Upper lobe of left lung (tissue), 4 donors: ENCODE data around the gene CWH43.

Source experiments
- EP300 ChIP-seq, 4 donors: sonication (generic); formaldehyde crosslinking; IDR thresholded peaks; one replicate each; pipeline ENCODE4 v1.5.1; 2017; ENCODE audit warnings: antibody characterized with exemption in 4 of 4, control low read depth in 2 of 4
- TF ChIP-seq, protein P1 (sequence below), 6 experiments: fragments of 450-650 bp in 4 of 6; fragments of 200-600 bp in 2 of 6; sonication (generic) in 2 of 6; IDR thresholded peaks; one replicate each; pipeline ENCODE4 v1.5.1; 2016 to 2019; ENCODE audit warnings: antibody characterized with exemption in 6 of 6

GRCh38 chr4:48945981-48946380 lies 40.1 kb upstream of the CWH43 start:
- no peak for TF ChIP-seq EP300 (IDR thresholded peaks at IDR 0.05)
- TF ChIP-seq, protein P1, sequence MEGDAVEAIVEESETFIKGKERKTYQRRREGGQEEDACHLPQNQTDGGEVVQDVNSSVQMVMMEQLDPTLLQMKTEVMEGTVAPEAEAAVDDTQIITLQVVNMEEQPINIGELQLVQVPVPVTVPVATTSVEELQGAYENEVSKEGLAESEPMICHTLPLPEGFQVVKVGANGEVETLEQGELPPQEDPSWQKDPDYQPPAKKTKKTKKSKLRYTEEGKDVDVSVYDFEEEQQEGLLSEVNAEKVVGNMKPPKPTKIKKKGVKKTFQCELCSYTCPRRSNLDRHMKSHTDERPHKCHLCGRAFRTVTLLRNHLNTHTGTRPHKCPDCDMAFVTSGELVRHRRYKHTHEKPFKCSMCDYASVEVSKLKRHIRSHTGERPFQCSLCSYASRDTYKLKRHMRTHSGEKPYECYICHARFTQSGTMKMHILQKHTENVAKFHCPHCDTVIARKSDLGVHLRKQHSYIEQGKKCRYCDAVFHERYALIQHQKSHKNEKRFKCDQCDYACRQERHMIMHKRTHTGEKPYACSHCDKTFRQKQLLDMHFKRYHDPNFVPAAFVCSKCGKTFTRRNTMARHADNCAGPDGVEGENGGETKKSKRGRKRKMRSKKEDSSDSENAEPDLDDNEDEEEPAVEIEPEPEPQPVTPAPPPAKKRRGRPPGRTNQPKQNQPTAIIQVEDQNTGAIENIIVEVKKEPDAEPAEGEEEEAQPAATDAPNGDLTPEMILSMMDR (IDR thresholded peaks at IDR 0.05) = no peak
